ENCODE results near the gene COL23A1. TPM values are rescaled to one million over a fixed set of nuclear protein-coding genes. Genes with fewer than 3 reads are reported as not detected.

The COL23A1 gene
- total RNA-seq, 4 donors from 2014 or later: 2.5 to 3.4 (median 3.0) TPM

DNA sequence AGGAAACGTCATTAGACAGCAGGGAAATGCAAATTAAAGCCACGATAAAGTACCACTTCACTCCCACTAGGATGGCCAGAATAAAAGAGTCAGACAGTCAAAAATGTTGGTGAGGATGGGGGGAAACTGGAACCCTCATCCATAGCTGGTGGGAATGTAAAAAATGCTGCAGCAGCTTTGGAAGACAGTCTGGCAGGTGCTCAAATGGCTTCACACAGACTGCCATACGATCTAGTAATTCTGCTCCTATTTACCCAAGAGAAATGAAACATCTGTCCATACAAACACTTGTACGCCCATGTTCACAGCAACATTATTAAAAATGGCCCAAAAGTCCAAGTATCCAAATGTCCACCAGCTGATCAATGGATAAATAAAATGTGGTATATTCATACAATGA, 198.7 kb downstream of the COL23A1 start:
- intact Hi-C loops (cut with DNase I; ENCODE audit: low total_unique reads): no loop called here
- peak in 1 of 2 donors; percentile 25 for DNase-seq (ENCODE audit: low spot score in 2 of 2)
- WGBS, 2 donors: 67 to 73% methylated on average over 4 of the region's 4 CpGs
- H3K4me3 ChIP-seq (ENCODE audit: low read depth, poor library complexity, severe bottlenecking): no peak overlapping the region
- TF ChIP-seq POLR2A (IDR thresholded peaks at IDR 0.05): no peak
- TF ChIP-seq, protein P1, sequence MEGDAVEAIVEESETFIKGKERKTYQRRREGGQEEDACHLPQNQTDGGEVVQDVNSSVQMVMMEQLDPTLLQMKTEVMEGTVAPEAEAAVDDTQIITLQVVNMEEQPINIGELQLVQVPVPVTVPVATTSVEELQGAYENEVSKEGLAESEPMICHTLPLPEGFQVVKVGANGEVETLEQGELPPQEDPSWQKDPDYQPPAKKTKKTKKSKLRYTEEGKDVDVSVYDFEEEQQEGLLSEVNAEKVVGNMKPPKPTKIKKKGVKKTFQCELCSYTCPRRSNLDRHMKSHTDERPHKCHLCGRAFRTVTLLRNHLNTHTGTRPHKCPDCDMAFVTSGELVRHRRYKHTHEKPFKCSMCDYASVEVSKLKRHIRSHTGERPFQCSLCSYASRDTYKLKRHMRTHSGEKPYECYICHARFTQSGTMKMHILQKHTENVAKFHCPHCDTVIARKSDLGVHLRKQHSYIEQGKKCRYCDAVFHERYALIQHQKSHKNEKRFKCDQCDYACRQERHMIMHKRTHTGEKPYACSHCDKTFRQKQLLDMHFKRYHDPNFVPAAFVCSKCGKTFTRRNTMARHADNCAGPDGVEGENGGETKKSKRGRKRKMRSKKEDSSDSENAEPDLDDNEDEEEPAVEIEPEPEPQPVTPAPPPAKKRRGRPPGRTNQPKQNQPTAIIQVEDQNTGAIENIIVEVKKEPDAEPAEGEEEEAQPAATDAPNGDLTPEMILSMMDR (IDR thresholded peaks at IDR 0.05): no peak

DNA sequence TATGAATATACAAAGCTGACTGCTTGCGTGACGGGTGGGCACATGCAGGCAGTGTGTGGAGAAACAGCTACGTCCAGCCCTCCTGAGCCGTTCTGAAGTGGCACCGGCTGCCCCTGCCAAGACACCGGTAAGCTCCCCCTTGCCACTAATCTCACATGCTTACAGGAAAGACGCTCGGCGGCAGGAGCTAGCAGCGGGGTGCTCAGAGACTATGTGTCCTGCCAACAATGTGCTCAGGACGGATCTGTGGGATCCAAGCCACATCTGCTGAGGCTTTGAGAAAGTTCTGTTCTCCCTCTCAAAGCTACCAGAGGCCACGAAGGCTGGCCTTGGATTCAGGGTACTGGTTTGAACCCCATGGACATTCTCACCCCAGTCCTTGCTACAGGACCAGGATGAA, 200.4 kb downstream of the COL23A1 start:
- TF ChIP-seq POLR2A (IDR thresholded peaks at IDR 0.05): no peak
- TF ChIP-seq, protein P1 (IDR thresholded peaks at IDR 0.05): no peak
- DNase-seq (ENCODE audit: low spot score in 2 of 2): peak in 1 of 2 donors; percentile 72
- WGBS, 2 donors: 83 to 84% methylated on average over 12 of the region's 12 CpGs
- intact Hi-C loops (cut with DNase I; ENCODE audit: low total_unique reads): no loop called here
- H3K4me3 ChIP-seq (ENCODE audit: low read depth, poor library complexity, severe bottlenecking): no peak overlapping the region

DNA sequence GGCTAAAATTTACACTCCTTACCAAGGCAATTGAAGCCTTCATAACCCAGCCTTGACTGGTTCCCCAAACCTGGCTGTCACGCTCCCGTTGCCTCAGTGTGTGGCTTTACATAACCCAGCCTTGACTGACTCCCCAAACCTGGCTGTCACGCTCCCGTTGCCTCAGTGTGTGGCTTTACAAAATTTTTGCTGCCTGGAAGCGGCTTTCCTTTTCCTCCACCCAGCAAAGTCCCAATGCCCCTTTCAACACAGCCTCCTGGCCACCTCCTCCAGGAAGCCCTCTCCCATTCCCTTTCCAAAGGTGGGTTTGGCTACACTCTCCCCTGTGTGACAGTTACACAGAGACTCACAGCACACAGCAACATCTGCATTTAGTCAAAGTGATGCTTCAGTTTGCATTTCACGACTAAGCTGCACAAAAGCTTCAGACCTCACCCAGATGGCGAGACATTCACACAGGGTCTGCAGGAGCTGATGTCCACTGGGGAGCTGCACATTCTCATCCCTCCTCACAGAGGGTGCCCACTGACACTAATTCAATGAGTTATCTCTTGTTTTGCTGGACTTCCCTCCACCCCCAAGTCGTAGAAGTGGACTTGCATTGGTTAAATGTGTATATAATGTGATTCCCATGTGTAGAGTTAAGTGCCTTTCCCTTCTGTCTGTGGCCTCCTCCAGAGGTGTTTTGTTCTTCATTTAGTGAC, 201.0 kb downstream of the COL23A1 start:
- peak in 1 of 2 donors; percentile 67 for DNase-seq (ENCODE audit: low spot score in 2 of 2)
- 88 to 90% methylated on average over 8 of the region's 8 CpGs for WGBS, 2 donors
- H3K4me3 ChIP-seq (ENCODE audit: low read depth, poor library complexity, severe bottlenecking): no peak overlapping the region
- intact Hi-C loops (cut with DNase I; ENCODE audit: low total_unique reads): no loop called here
- TF ChIP-seq POLR2A (IDR thresholded peaks at IDR 0.05): no peak
- TF ChIP-seq, protein P1 (IDR thresholded peaks at IDR 0.05): no peak

DNA sequence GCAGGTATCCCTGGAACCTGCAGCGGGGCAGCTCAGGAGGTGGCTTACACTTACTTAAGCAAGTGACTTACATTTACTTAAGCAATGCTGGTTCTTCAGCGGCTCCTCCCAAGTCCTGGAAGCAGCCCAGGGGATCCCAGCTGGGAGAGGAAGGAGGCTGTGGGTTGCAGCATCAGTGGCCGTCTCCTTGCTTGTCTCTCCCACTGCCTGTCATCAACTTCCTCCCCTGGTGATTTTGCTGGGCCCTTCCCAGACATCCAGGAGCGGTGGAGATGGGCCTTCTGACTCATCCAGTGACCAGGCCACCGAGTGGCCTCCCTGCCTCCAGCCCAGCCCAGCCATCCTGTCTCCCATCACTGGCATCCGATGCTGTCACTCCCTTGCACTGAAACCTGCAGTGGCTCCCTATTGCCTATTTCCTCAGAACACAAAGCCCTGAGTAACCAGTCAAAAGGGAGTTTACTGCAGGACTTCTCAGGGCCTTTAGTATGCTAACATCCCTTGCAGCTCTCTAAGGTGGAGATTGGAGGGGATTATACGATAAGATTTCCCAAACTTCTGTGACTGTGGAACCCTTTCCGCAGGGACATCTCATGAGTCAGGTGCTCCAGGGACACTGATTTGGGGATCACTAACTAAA, 201.7 kb downstream of the COL23A1 start:
- WGBS, 2 donors: 62 to 71% methylated on average over 8 of the region's 8 CpGs
- TF ChIP-seq, protein P1 (IDR thresholded peaks at IDR 0.05): no peak
- no peak for TF ChIP-seq POLR2A (IDR thresholded peaks at IDR 0.05)
- no peak overlapping the region for H3K4me3 ChIP-seq (ENCODE audit: low read depth, poor library complexity, severe bottlenecking)
- intact Hi-C loops (cut with DNase I; ENCODE audit: low total_unique reads): no loop called here
- peak; percentile 69 to 88 for DNase-seq (ENCODE audit: low spot score in 2 of 2)

DNA sequence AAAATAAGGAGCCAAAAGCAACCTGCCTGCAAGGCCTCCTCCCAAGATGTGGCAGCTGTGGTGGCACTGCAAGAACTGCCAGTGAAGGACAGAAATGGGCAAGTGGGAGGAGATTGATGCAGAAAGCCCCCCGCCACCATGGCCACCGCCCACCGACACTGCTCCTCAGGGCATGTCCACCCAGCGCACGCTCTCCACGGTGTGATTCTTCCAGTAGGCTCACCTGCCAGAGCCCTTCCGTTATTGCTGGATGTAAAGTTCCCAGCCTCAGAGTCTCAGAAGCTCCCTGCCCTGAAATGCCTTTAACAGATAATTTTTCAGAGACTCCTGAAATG, 202.4 kb downstream of the COL23A1 start:
- WGBS, 2 donors: 87 to 96% methylated on average over 7 of the region's 7 CpGs
- H3K4me3 ChIP-seq (ENCODE audit: low read depth, poor library complexity, severe bottlenecking): no peak overlapping the region
- DNase-seq (ENCODE audit: low spot score in 2 of 2): peak in 1 of 2 donors; percentile 57
- TF ChIP-seq, protein P1 (IDR thresholded peaks at IDR 0.05): no peak
- no peak for TF ChIP-seq POLR2A (IDR thresholded peaks at IDR 0.05)
- intact Hi-C loops (cut with DNase I; ENCODE audit: low total_unique reads): no loop called here

Measured in lower leg skin (tissue), 4 donors.